Measurements from ENCODE around the gene ID1.
"Not testable (repeated sequence)": the region's sequence is repeated elsewhere in the genome, so short reads cannot be mapped to it uniquely, and the experiment has no call there.

The ID1 gene

GRCh38 chr20:31602431-31602778, 2.7 kb upstream of the ID1 start:
- no peak for DNase-seq (ENCODE audit: low spot score)

- no peak for DNase-seq (ENCODE audit: low spot score)
Observed at GRCh38 chr20:31602779-31603441, 2.2 kb upstream of the ID1 start.

- DNase-seq (ENCODE audit: low spot score) = peak; percentile 82
Observed at GRCh38 chr20:31603822-31604566, 1.1 kb upstream of the ID1 start.

- DNase-seq (ENCODE audit: low spot score) = no peak
Observed at GRCh38 chr20:31604567-31605030, 490 bp upstream of the ID1 start.

GRCh38 chr20:31605902-31606803, 1.1 kb downstream of the ID1 start:
- peak; percentile 34 for DNase-seq (ENCODE audit: low spot score)

- no peak for DNase-seq (ENCODE audit: low spot score)
Observed at GRCh38 chr20:31606804-31607639, 1.9 kb downstream of the ID1 start.

- DNase-seq (ENCODE audit: low spot score) = no peak
Observed at GRCh38 chr20:31607640-31608250, 2.7 kb downstream of the ID1 start.

- DNase-seq (ENCODE audit: low spot score) = no peak
Observed at GRCh38 chr20:31608251-31608945, 3.3 kb downstream of the ID1 start.

GRCh38 chr20:31612271-31612640, 7.2 kb downstream of the ID1 start:
- DNase-seq (ENCODE audit: low spot score) = not testable (repeated sequence)

- no peak for DNase-seq (ENCODE audit: low spot score)
Observed at GRCh38 chr20:31615416-31615815, 10.3 kb downstream of the ID1 start.

- DNase-seq (ENCODE audit: low spot score) = no peak
Observed at GRCh38 chr20:31617432-31618104, 12.5 kb downstream of the ID1 start.

GRCh38 chr20:31620246-31620645, 15.2 kb downstream of the ID1 start:
- DNase-seq (ENCODE audit: low spot score) = no peak

- DNase-seq (ENCODE audit: low spot score) = not testable (repeated sequence)
Observed at GRCh38 chr20:31623123-31623505, 18.0 kb downstream of the ID1 start.

- not testable (repeated sequence) for DNase-seq (ENCODE audit: low spot score)
Observed at GRCh38 chr20:31626534-31626933, 21.4 kb downstream of the ID1 start.

- DNase-seq (ENCODE audit: low spot score) = not testable (repeated sequence)
Observed at GRCh38 chr20:31628057-31628456, 23.0 kb downstream of the ID1 start.

- no peak for DNase-seq (ENCODE audit: low spot score)
Observed at GRCh38 chr20:31630187-31630790, 25.2 kb downstream of the ID1 start.

GRCh38 chr20:31632548-31633338, 27.7 kb downstream of the ID1 start:
- no peak for DNase-seq (ENCODE audit: low spot score)

- DNase-seq (ENCODE audit: low spot score) = no peak
Observed at GRCh38 chr20:31633339-31633914, 28.3 kb downstream of the ID1 start.

All from germinal center (tissue), 1 donor.